SK-N-MC (cell line): Measurements from ENCODE around the gene TMEM138.
"Not testable (repeated sequence)": the region's sequence is repeated elsewhere in the genome, so short reads cannot be mapped to it uniquely, and the experiment has no call there.

Source experiments
- DNase-seq: peaks from one replicate; pipeline ENCODE4 v3.0.0-alpha.2; 2011; ENCODE audit warnings: low read depth, low spot score
- H3K27ac ChIP-seq: fragments of 200-600 bp; sonication (generic); 2 replicates; pipeline ENCODE4 v1.5.1; 2016; ENCODE audit warnings: mixed run types
- H3K36me3 ChIP-seq: fragments of 200-600 bp; sonication (generic); 2 replicates; pipeline ENCODE4 v1.6.1; 2017; ENCODE audit warnings: antibody characterized with exemption, low read length, mixed read lengths; ENCODE audit not compliant: insufficient read depth
- H3K4me3 ChIP-seq: fragments of 200-600 bp; sonication (generic); 2 replicates; pipeline ENCODE4 v1.5.1; 2016
- H3K9ac ChIP-seq: fragments of 200-600 bp; sonication (generic); 2 replicates; pipeline ENCODE4 v1.8.0; 2017; ENCODE audit warnings: mixed run types, mixed read lengths; ENCODE audit not compliant: insufficient read length
- H3K9me3 ChIP-seq: fragments of 200-600 bp; sonication (generic); 2 replicates; pipeline ENCODE4 v1.6.1; 2017; ENCODE audit warnings: low read depth, mild to moderate bottlenecking, antibody characterized with exemption, low read length, moderate library complexity, mixed read lengths
- EZH2 ChIP-seq: fragments of 200-600 bp; sonication (generic); IDR thresholded peaks from one replicate; pipeline ENCODE4 v1.6.1; 2017; ENCODE audit warnings: antibody characterized with exemption
- FOXP2 ChIP-seq: optimal IDR thresholded peaks from 2 replicates; pipeline ENCODE3; 2011; ENCODE audit warnings: mild to moderate bottlenecking, moderate library complexity; ENCODE audit not compliant: insufficient read depth; ENCODE audit errors: extremely low read length, control extremely low read depth
- POLR2AphosphoS5 ChIP-seq: IDR thresholded peaks from 2 replicates; pipeline ENCODE4 v1.6.1; 2012; ENCODE audit warnings: mild to moderate bottlenecking, low read depth, low read length, borderline replicate concordance

Gene TMEM138

GRCh38 chr11:61380884-61381283 is 18.7 kb downstream of the TMEM138 start:
- no peak overlapping the region for H3K9ac ChIP-seq
- DNase-seq = no peak
- TF ChIP-seq POLR2AphosphoS5 (no peak), EZH2 (no peak), FOXP2 (no peak)
- no peaks in the 10 kb centered on the region for H3K9me3 ChIP-seq
- no peak overlapping the region for H3K27ac ChIP-seq
- H3K36me3 ChIP-seq = no peaks in the 10 kb centered on the region
- H3K4me3 ChIP-seq = no peak overlapping the region

- H3K4me3 ChIP-seq, DNase-seq, H3K9me3 ChIP-seq, H3K27ac ChIP-seq, H3K36me3 ChIP-seq, H3K9ac ChIP-seq: not testable (repeated sequence)
These were observed 21.7 kb downstream of the TMEM138 start for GRCh38 chr11:61383859-61384258.

- no peaks in the 10 kb centered on the region for H3K36me3 ChIP-seq
- no peak overlapping the region for H3K27ac ChIP-seq
- DNase-seq = no peak
- H3K9me3 ChIP-seq = no peaks in the 10 kb centered on the region
- H3K4me3 ChIP-seq = no peak overlapping the region
- TF ChIP-seq POLR2AphosphoS5 = no peak
- no peak for TF ChIP-seq EZH2
- no peak for TF ChIP-seq FOXP2
- no peak overlapping the region for H3K9ac ChIP-seq
These were observed 22.4 kb downstream of the TMEM138 start for GRCh38 chr11:61384271-61385242.

GRCh38 chr11:61390161-61390560 is 28.0 kb downstream of the TMEM138 start:
- TF ChIP-seq POLR2AphosphoS5 (no peak), FOXP2 (no peak), EZH2 (no peak)
- no peak overlapping the region for H3K9ac ChIP-seq
- no peak for DNase-seq
- H3K36me3 ChIP-seq = no peaks in the 10 kb centered on the region
- no peaks in the 10 kb centered on the region for H3K9me3 ChIP-seq
- no peak overlapping the region for H3K27ac ChIP-seq
- H3K4me3 ChIP-seq = no peak overlapping the region

DNA sequence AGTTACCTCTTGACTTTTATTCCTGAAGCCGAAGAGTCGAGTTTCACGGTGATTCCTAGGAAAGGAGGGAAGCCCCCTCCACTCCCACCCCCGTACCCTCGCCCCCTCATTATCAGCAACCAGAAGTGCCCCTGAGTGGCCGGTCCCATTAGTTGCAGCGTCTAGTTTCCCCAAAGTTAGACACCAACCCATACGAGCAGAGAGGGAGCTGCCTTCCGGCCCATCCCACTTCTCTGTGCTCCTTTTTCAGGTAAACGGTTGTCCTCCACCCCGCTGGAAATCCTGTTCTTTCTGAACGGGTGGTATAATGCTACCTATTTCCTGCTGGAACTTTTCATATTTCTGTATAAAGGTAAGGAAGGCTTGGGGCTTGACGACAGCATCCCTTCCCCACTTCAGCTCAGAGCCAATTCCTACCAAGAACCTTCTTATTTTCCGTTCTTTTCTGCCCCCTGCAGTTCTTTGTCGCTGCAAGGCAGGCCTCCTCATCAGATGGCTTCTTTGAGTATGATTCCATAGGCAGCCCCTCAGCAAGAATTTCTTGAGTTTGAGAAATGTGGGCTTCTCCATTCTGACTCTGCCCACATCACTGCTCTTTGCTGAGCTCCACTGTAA is 30.9 kb downstream of the TMEM138 start:
- H3K27ac ChIP-seq = no peak overlapping the region
- no peaks in the 10 kb centered on the region for H3K36me3 ChIP-seq
- H3K4me3 ChIP-seq = peak overlapping the region; percentile 66
- H3K9me3 ChIP-seq = no peaks in the 10 kb centered on the region
- no peak for DNase-seq
- no peak overlapping the region for H3K9ac ChIP-seq
- TF ChIP-seq EZH2 (no peak), FOXP2 (no peak), POLR2AphosphoS5 (no peak)

DNA sequence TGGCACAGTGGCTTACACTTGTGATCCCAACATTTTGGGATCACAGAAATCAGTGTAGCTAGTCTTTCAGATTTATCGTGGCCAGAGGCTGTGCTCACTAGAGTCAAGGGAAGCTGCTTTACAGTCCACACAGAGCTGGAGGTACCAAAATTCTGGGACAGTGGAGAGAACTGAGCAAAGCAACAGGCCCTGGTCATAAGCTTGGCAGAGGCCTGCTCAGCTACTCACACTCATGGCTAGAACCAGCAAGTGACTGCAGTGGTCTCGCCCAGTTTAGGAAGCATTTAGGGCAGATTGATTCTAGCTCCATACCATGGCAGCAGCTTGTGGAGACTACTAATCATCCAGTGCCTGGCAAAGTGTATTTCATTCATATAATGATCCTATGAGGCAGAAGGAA is 39.0 kb downstream of the TMEM138 start:
- TF ChIP-seq POLR2AphosphoS5 = no peak; the same call in 1 of the 2 replicates
- TF ChIP-seq FOXP2 = no peak
- TF ChIP-seq EZH2 = no peak
- H3K27ac ChIP-seq = no peak overlapping the region

GRCh38 chr11:61401573-61401972 is 39.4 kb downstream of the TMEM138 start:
- H3K4me3 ChIP-seq = no peak overlapping the region
- TF ChIP-seq POLR2AphosphoS5 (peak; percentile 38), FOXP2 (no peak)
- DNase-seq = no peak
- no peak overlapping the region for H3K27ac ChIP-seq
- H3K9me3 ChIP-seq = no peaks in the 10 kb centered on the region
- H3K9ac ChIP-seq = no peak overlapping the region
- peaks cover 45% of the 10 kb centered on the region for H3K36me3 ChIP-seq

More for the DNA sequence above, 39.0 kb downstream of the TMEM138 start:
- DNase-seq = no peak
- Histone ChIP-seq H3K4me3 (no peak overlapping the region), H3K36me3 (peaks cover 41% of the 10 kb centered on the region), H3K9ac (no peak overlapping the region), H3K9me3 (no peaks in the 10 kb centered on the region)

GRCh38 chr11:61403658-61404057 is 41.5 kb downstream of the TMEM138 start:
- Histone ChIP-seq H3K27ac (no peak overlapping the region), H3K4me3 (no peak overlapping the region), H3K9me3 (no peaks in the 10 kb centered on the region), H3K36me3 (peaks cover 64% of the 10 kb centered on the region), H3K9ac (no peak overlapping the region)
- no peak for TF ChIP-seq POLR2AphosphoS5
- TF ChIP-seq EZH2 = no peak
- no peak for TF ChIP-seq FOXP2
- DNase-seq = no peak

DNA sequence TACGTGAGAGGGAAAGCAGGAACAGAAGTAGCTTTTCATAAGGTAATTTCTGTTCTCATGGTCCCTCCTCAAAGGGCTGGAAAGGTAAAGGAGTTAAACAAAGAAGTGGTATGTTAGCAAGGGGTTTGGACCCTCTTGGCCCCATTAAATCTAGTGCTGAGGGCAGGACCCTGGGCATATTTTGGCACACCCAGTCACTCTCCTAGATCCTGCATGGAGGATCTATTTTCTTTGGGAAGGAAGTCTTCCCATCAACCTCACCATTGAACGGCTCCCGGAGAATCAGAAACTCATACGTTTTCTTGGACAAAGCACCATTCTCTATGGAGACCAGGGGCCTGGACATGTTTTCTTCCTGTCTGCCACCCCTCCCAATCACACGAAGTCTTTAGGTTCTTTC is 41.9 kb downstream of the TMEM138 start:
- Histone ChIP-seq H3K9ac (no peak overlapping the region), H3K27ac (no peak overlapping the region), H3K9me3 (no peaks in the 10 kb centered on the region), H3K4me3 (no peak overlapping the region), H3K36me3 (peaks cover 68% of the 10 kb centered on the region)
- DNase-seq = no peak
- TF ChIP-seq EZH2 (no peak), FOXP2 (no peak), POLR2AphosphoS5 (no peak)
